Fibroblast of lung (primary cell): ENCODE data around the gene C3orf20. TPM values are rescaled to one million over a fixed set of nuclear protein-coding genes. Genes with fewer than 3 reads are reported as not detected.

Experiments
- DNase-seq, 2 donors: peaks; one replicate each; pipeline versions ENCODE4 v3.0.0 to v3.0.0-alpha.2; 2010; ENCODE audit warnings: low read depth in 2 of 2
- H2AFZ ChIP-seq: 2 replicates; pipeline ENCODE4 v1.5.1; 2012; ENCODE audit warnings: low read length, control low read depth, inconsistent platforms
- H3K27ac ChIP-seq: 2 replicates; pipeline ENCODE4 v1.5.1; 2011; ENCODE audit warnings: low read length, control low read depth; ENCODE audit not compliant: insufficient read depth
- H3K27me3 ChIP-seq: 2 replicates; pipeline ENCODE4 v1.5.1; 2011; ENCODE audit warnings: mild to moderate bottlenecking, low read length; ENCODE audit not compliant: control insufficient read depth, insufficient read depth
- H3K36me3 ChIP-seq: 2 replicates; pipeline ENCODE4 v1.5.1; 2011; ENCODE audit warnings: low read length; ENCODE audit not compliant: control insufficient read depth, insufficient read depth
- H3K4me1 ChIP-seq: 2 replicates; pipeline ENCODE4 v1.5.1; 2011; ENCODE audit warnings: low read length; ENCODE audit not compliant: control insufficient read depth, insufficient read depth; ENCODE audit errors: extremely low read depth
- H3K4me2 ChIP-seq: 2 replicates; pipeline ENCODE4 v1.5.1; 2011; ENCODE audit warnings: low read length, control low read depth; ENCODE audit not compliant: insufficient read depth; ENCODE audit errors: extremely low read depth
- H3K4me3 ChIP-seq, 4 experiments: fragments of 200-600 bp in 1 of 4; sonication (generic) in 1 of 4; replicated peaks in 1 of 4; 2 replicates each; pipeline ENCODE4 v1.5.1; 2011 to 2016; ENCODE audit warnings: low read length in 4 of 4, low read depth in 3 of 4, mild to moderate bottlenecking in 3 of 4, control low read depth in 2 of 4, inconsistent platforms in 1 of 4, mixed read lengths in 1 of 4; ENCODE audit not compliant: insufficient read depth in 1 of 4; ENCODE audit errors: control extremely low read depth in 1 of 4
- H3K79me2 ChIP-seq: 2 replicates; pipeline ENCODE4 v1.5.1; 2012; ENCODE audit warnings: mild to moderate bottlenecking, low read length, inconsistent platforms; ENCODE audit not compliant: control insufficient read depth, insufficient read depth
- H3K9ac ChIP-seq: 2 replicates; pipeline ENCODE4 v1.5.1; 2011; ENCODE audit warnings: mild to moderate bottlenecking, low read length, control low read depth; ENCODE audit not compliant: insufficient read depth
- H3K9me3 ChIP-seq: 2 replicates; pipeline ENCODE4 v1.5.1; 2012; ENCODE audit warnings: low read depth, low read length; ENCODE audit not compliant: control insufficient read depth, insufficient read depth
- H4K20me1 ChIP-seq: 2 replicates; pipeline ENCODE4 v1.5.1; 2011; ENCODE audit warnings: low read length; ENCODE audit not compliant: control insufficient read depth, insufficient read depth; ENCODE audit errors: extremely low read depth
- CTCF ChIP-seq, 2 donors: IDR thresholded peaks in 1 of 2; conservative IDR thresholded peaks in 1 of 2; 1 replicate in 1 of 2; 2 replicates in 1 of 2; pipeline ENCODE4 v1.5.1; 2011 to 2012; ENCODE audit warnings: low read length in 2 of 2, control low read depth in 1 of 2, inconsistent platforms in 1 of 2, low read depth in 1 of 2, mild to moderate bottlenecking in 1 of 2
- EZH2 ChIP-seq: IDR thresholded peaks from 2 replicates; pipeline ENCODE4 v1.5.1; 2012; ENCODE audit warnings: low read length, control low read depth, mild to moderate bottlenecking; ENCODE audit errors: missing control alignments
- polyA plus RNA-seq, 2 donors: library from polyadenylated mRNA; depleted of rRNA in 1 of 2; stranded (reverse) in 1 of 2; unstranded in 1 of 2; fragments of >200 nt; gene quantifications; 2 replicates each; pipeline ENCODE4 v1.2.1, GENCODE V29; 2011 to 2012; ENCODE audit warnings: missing spikeins in 1 of 2
- total RNA-seq: library from RNA; depleted of rRNA; stranded (reverse); fragments of >200 nt; gene quantifications from 2 replicates; pipeline ENCODE4 v1.2.1, GENCODE V29; 2014

The C3orf20 gene
- total and polyA plus RNA-seq, 2 donors (not counting 1 experiment from before 2014, with no cell fraction given): not detected

- Histone ChIP-seq H3K4me3 (no peak overlapping the region), H3K36me3 (no peaks in the 10 kb centered on the region), H3K9me3 (no peaks in the 10 kb centered on the region), H3K79me2 (no peaks in the 10 kb centered on the region), H2AFZ (no peak overlapping the region), H3K4me1 (no peaks in the 10 kb centered on the region), H3K9ac (no peak overlapping the region), H3K4me2 (no peak overlapping the region), H3K27me3 (peaks cover 24% of the 10 kb centered on the region), H3K27ac (no peak overlapping the region), H4K20me1 (no peaks in the 10 kb centered on the region)
- no peak for TF ChIP-seq CTCF (conservative IDR thresholded peaks at IDR 0.05 in 1 of 2, IDR thresholded peaks at IDR 0.05 in 1 of 2; ENCODE audit: low read depth in 1 of 2, low read length in 2 of 2)
- TF ChIP-seq EZH2: no peak
- peak in 1 of 2 donors; percentile 8 for DNase-seq
These were observed 135.3 kb downstream of the C3orf20 start for GRCh38 chr3:14810070-14810791.

GRCh38 chr3:14810801-14811661 lies 136.1 kb downstream of the C3orf20 start:
- Histone ChIP-seq H3K9ac (no peak overlapping the region), H2AFZ (no peak overlapping the region), H4K20me1 (no peaks in the 10 kb centered on the region), H3K4me3 (no peak overlapping the region), H3K9me3 (no peaks in the 10 kb centered on the region), H3K4me1 (no peaks in the 10 kb centered on the region), H3K36me3 (no peaks in the 10 kb centered on the region), H3K79me2 (no peaks in the 10 kb centered on the region), H3K27me3 (peaks cover 24% of the 10 kb centered on the region), H3K27ac (no peak overlapping the region), H3K4me2 (peak overlapping the region; percentile 25)
- no peak for TF ChIP-seq CTCF (conservative IDR thresholded peaks at IDR 0.05 in 1 of 2, IDR thresholded peaks at IDR 0.05 in 1 of 2; ENCODE audit: low read depth in 1 of 2, low read length in 2 of 2)
- TF ChIP-seq EZH2: peak; percentile 76
- DNase-seq: no peak

GRCh38 chr3:14811684-14812083 lies 136.7 kb downstream of the C3orf20 start:
- TF ChIP-seq EZH2 (no peak), CTCF (conservative IDR thresholded peaks at IDR 0.05 in 1 of 2, IDR thresholded peaks at IDR 0.05 in 1 of 2; ENCODE audit: low read depth in 1 of 2, low read length in 2 of 2) (no peak)
- Histone ChIP-seq H2AFZ (no peak overlapping the region), H3K4me1 (no peaks in the 10 kb centered on the region), H3K27ac (no peak overlapping the region), H4K20me1 (no peaks in the 10 kb centered on the region), H3K4me3 (no peak overlapping the region), H3K79me2 (no peaks in the 10 kb centered on the region), H3K36me3 (no peaks in the 10 kb centered on the region), H3K27me3 (peaks cover 24% of the 10 kb centered on the region), H3K9ac (no peak overlapping the region), H3K4me2 (no peak overlapping the region), H3K9me3 (no peaks in the 10 kb centered on the region)
- DNase-seq: no peak
